ENCODE results near the gene PAMR1. TPM values are rescaled to one million over a fixed set of nuclear protein-coding genes. Genes with fewer than 3 reads are reported as not detected.

PAMR1 gene
- total RNA-seq, 1 experiment from 2014 or later: not detected

GRCh38 chr11:35459489-35459888 lies 65.9 kb downstream of the PAMR1 start:
- no peak for DNase-seq (ENCODE audit: low read depth)

DNA sequence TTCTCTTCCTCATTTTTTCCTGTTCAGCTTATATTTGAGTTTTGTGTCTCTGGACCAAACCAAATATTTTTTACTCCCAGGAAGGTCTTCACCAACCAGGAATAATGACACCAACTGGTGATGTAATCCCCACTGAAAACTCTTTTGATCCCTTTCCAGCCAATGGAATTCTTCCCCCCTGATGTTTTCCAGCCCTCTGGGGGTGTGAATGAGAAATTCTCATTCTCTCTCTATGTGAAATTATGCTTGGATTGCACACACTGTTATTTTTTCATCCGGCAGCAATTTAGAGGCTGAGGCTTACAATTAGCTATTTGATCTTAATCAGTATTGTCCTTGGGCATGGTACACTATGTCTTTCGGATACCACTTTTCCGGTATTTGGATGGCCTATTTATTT lies 66.6 kb downstream of the PAMR1 start:
- DNase-seq (ENCODE audit: low read depth): no peak

DNA sequence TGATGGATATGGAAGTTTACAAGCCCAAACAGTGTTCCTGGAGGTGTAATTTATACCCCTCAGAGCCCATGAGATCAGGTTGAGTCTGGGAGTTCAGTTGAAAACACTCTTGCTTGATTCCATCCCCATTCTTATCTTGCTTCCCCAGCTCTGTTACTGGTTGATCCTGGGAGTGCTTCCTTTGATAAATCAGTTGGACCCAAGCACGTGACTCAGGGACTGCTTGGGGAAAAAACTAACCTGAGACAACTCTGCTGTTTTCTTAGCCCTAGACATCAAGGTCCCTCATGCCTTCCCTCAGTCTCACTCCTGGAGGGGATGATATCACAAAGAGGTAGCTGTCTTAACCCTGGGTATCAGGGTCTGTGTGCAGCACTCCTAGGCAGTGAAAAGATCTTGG lies 71.1 kb downstream of the PAMR1 start:
- DNase-seq (ENCODE audit: low read depth): no peak

- no peak for DNase-seq (ENCODE audit: low read depth)
Measured at GRCh38 chr11:35436581-35437250, 88.7 kb downstream of the PAMR1 start.

GRCh38 chr11:35433588-35433987 lies 91.8 kb downstream of the PAMR1 start:
- no peak for DNase-seq (ENCODE audit: low read depth)

DNA sequence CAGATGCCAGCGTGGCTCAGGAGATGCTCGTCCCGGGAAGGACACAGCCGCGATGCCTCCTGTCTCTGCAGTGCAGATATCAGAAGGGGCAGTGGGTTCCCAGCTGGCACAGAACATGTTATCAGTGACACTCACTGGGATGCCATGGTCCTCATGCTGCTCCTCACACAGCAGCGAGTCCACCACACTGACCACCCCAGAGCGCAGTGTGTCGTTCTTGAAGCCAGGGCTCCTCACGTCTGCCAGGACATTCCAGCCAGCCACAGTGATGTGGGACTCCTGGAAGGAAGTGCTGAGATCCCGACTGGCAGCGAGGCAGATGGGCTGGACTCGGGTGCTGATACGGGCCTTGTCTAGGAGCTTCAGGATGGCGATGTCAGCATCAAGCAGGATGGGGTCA lies 93.0 kb downstream of the PAMR1 start:
- no peak for DNase-seq (ENCODE audit: low read depth)

DNA sequence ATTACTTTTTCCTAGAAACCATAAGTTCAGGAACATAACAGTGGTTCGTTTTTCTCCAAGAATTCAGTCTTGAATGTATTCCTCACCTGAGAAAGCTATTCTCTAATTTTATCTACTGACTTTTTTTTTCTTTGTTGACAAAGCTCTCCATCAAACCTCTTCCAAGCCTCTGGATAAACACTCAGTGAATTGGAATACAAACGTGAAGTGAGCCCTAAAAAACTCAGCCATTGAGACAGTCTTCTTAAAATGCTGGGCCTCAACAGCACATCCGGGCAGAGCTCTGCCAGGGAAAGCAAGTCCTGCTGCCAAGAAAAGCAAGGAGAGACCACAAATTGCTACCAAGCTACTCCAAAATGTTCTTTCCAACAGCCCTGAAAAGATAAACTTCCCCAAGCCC lies 98.3 kb downstream of the PAMR1 start:
- DNase-seq (ENCODE audit: low read depth): peak; percentile 37

DNA sequence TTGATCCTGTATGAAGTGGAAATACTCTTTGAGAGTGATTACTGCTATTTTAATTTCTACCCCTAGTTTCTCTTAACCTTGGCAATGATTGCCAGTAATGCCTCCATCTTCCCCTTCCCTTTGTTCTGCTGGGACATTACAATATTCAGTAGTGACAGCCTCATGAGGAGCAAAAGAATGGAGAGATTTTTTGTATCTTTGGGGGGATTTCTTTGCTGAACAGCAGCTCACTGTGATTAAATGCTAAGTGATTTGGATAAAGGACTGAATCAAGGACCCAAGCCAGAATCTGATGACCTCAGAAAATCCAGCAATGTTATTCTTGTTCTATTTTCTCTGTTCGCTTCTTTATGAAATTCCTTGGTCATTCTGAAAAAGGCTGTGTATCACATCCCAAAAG lies 99.1 kb downstream of the PAMR1 start:
- DNase-seq (ENCODE audit: low read depth): no peak

DNA sequence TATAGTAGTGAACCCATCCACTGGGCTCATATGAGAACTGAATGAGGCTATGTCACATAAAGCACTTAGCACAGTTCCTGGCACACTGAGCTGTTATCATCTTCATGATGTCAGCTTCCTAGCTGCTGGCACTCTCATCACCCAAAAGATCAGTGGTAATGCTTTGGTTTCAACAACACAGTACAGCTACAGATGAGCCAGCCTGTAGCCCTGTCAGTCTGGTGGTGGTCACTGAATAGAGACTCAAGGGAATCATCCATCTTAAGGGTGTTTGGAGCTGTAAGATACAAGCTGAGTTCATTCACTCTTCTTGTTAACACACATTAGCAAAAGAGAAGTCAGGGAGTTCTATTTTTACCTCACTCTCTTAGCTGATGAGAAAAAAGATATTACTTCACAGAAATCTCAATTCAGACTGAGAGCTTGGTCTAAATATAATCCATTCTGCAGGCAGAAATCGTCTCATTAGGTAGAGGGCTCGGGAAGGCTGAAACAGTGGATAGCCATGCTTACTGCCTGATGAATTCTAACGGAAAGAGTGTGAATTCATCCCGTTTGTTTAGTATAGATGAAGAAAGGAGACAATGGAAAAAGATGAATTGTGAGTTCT lies 99.7 kb downstream of the PAMR1 start:
- no peak for DNase-seq (ENCODE audit: low read depth)

DNA sequence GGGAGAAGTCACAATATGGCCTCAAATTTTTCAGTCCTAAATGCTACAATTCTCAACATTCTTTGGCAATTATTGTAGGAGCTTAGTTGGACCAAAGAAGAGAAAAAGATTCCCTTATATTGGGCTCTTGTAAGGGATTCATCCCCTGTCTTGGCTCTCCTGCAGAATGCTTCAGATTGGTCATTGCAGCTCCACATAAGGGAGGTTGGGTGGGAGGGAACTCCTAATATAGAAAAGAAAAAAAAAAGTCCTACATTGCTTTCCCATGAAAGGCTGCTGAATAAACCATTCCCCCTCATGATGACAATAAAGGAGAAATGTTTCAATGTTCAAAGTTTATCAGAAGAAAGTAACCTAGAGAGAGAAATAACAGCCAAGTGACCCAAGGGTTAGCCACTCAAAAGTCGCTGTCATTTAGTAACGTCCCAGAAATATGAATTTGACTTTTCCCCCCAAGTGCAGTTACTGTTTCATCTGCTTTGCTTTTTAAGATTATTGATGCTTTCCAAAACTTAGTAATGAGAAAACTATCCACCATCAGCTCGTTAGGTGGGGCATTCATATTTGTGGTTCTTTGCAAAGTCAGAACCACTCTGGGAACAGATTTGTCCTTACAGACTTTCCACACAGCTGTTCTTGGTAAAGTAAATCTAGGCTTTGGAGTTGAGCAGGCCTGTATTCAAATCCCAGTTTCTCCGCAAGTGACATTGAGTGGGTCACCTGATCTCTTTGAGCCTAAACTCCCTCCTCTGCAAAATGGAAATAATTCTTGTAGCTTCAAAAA lies 101.1 kb downstream of the PAMR1 start:
- no peak for DNase-seq (ENCODE audit: low read depth)

GRCh38 chr11:35420371-35420770 lies 105.0 kb downstream of the PAMR1 start:
- DNase-seq (ENCODE audit: low read depth): peak; percentile 22

GRCh38 chr11:35419830-35420333 lies 105.5 kb downstream of the PAMR1 start:
- DNase-seq (ENCODE audit: low read depth): no peak

- DNase-seq (ENCODE audit: low read depth): peak; percentile 31
Measured at GRCh38 chr11:35419184-35419829, 106.1 kb downstream of the PAMR1 start, which contains the start of gene SLC1A2. SLC1A2 (minus strand) TSS chr11:35419558; CDS start chr11:35418966, 592 bp downstream.

GRCh38 chr11:35418282-35419183 lies 106.9 kb downstream of the PAMR1 start:
- peak; percentile 21 for DNase-seq (ENCODE audit: low read depth)

- DNase-seq (ENCODE audit: low read depth): no peak
Measured at GRCh38 chr11:35415487-35415886, 109.9 kb downstream of the PAMR1 start.

GRCh38 chr11:35414776-35415175 lies 110.6 kb downstream of the PAMR1 start:
- DNase-seq (ENCODE audit: low read depth): no peak

DNA sequence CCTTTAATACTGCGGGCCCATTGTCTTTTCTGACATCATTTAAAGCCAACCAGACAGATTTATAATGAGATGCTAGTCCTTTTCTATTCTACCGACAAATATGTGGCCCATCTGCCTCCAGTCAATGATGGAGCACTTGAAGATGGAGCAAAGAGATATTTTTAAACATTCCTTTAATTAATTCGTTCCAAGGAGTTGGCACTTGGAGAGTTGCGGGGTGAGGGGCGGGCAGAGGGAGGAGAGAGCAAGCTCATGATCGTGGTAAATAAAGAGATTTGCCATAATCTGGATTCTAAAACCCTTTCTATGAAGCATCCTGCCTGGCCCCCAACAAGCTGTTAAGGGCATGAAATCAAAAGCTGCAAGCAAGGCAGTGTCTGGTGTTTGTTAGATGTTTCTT lies 111.1 kb downstream of the PAMR1 start:
- no peak for DNase-seq (ENCODE audit: low read depth)

GRCh38 chr11:35413598-35413997 lies 111.8 kb downstream of the PAMR1 start:
- no peak for DNase-seq (ENCODE audit: low read depth)

DNA sequence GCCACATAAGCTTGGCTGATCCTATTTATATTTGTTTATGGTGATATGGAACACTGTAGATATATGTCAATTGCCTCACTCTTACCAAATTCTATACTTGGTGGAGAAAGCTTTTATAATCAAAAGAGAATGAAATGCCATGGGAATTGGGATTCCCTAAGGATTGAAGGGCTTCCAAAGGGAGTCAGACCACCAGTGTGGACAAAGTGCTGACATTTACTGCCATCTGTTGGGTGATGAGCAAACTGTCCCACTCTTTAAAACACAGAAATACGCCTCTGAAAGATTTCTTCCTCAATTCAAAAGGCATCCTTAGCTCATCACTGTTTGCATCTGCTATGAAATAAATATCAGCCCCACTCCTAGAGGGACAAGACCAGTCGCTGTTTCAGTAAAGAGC lies 113.1 kb downstream of the PAMR1 start:
- DNase-seq (ENCODE audit: low read depth): no peak

GRCh38 chr11:35407041-35407440 lies 118.4 kb downstream of the PAMR1 start:
- no peak for DNase-seq (ENCODE audit: low read depth)

GRCh38 chr11:35404388-35404775 lies 121.0 kb downstream of the PAMR1 start:
- DNase-seq (ENCODE audit: low read depth): peak; percentile 53

Data from M059J (cell line).